BLaER1 treated with 17β-estradiol and CSF1 and Interleukin-3, amounts not matched to agents 10 nM and 100 nM (cell line): Measurements from ENCODE around the gene STAT6.

Experiments
- H3K27ac ChIP-seq, 11 experiments: shearing (Covaris generic); formaldehyde crosslinking; 2 replicates each; pipeline ENCODE4 v1.8.1; 2022
- H3K27me3 ChIP-seq, 11 experiments: shearing (Covaris generic); formaldehyde crosslinking; 2 replicates each; pipeline ENCODE4 v1.8.1; 2022
- H3K36me3 ChIP-seq, 11 experiments: shearing (Covaris generic); formaldehyde crosslinking; 2 replicates each; pipeline ENCODE4 v1.8.1; 2022
- H3K4me1 ChIP-seq, 10 experiments: shearing (Covaris generic); formaldehyde crosslinking; 2 replicates each; pipeline ENCODE4 v1.8.1; 2022
- H3K4me2 ChIP-seq, 11 experiments: shearing (Covaris generic); formaldehyde crosslinking; 2 replicates each; pipeline ENCODE4 v1.8.1; 2022
- H3K4me3 ChIP-seq, 10 experiments: shearing (Covaris generic); formaldehyde crosslinking; 2 replicates each; pipeline ENCODE4 v1.8.1; 2022
- H3K9ac ChIP-seq, 11 experiments: shearing (Covaris generic); formaldehyde crosslinking; 2 replicates each; pipeline ENCODE4 v1.8.1; 2022
- H3K9me3 ChIP-seq, 11 experiments: shearing (Covaris generic); formaldehyde crosslinking; replicated peaks in 1 of 11; 2 replicates each; pipeline ENCODE4 v1.8.1; 2022
- H4K20me1 ChIP-seq, 11 experiments: shearing (Covaris generic); formaldehyde crosslinking; 2 replicates each; pipeline ENCODE4 v1.8.1; 2022
- Cebpa-rat ChIP-seq, 11 experiments: shearing (Covaris generic); IDR thresholded peaks; 2 replicates each; pipeline ENCODE4 v1.8.1; 2022

The STAT6 gene

DNA sequence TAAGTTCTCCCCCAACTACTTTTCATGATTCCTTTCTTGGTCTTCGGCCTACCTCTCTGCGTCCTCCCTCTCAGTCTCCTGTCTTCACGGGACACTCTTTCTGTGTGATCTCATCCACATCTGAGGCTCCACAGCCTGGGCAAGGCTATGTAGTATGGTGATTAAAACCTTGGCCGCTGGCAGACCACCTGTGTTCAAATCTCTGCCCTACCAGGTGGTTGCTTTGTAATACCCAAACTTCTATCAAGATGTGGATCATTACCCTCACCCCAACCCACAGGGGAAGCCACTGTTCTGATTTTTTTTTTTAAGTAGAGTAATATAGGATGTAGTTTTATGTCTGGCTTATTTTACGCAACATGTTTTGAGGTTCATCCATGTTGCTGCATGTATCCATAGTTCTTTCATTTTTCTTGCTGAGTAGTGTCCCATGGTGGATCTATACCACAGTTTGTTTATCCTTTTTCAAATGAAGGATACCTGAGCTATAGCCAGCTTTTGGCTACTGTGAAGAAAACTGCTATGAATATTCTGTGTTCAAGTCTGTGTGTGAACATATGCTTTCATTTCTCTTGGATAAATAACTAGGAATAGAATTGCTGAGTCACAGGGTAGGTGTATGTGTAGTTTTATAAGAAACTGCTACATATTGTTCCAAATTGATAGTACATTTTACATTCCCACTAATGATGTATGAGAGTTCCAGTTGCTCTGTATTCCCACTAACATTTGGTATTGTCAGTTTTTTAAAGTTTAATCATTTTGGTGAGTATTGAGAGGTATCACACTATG is 8.3 kb upstream of the STAT6 start:
- Histone ChIP-seq H3K27ac (peak overlapping the region in 9 of 11 experiments; percentile 40 to 76 (median 64); a peak in 17 of 22 replicates), H3K4me2 (peak overlapping the region in 10 of 11 experiments; percentile 10 to 87 (median 62); a peak in 20 of 22 replicates)

DNA sequence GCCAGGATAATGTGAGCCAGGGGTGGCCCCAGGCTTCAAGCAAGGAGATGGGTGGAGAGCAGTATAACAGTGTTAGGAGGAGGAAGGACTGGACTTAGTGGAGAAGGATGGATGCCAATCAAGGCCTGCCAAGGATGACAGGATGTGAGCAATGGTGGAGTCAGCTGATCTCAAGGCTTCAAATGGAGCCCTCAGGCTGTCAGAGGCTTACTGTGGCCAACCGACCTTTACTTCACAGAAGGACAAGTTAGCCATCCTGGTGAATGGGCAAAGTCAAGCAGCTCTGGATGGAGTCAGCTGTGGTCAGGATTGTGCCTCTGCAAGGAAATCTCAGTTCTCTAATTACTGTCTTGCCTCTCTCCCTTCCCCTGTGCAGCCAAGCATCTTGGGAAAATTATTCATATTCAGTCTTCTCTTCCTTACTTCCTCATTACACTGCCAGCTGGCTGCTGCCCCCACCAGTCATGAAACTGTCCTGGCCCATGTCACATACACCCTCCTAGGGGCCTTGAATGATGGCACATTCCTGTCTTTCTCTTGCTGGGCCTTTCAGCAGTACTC is 7.6 kb upstream of the STAT6 start:
- H3K4me2 ChIP-seq = peak overlapping the region in 10 of 11 experiments; percentile 10 to 87 (median 62); a peak in 19 of 22 replicates
- H3K4me3 ChIP-seq = no peak overlapping the region
- no peak for TF ChIP-seq Cebpa-rat (IDR thresholded peaks at IDR 0.05)
- peak overlapping the region in 5 of 11 experiments; percentile 3 to 47 (median 40); a peak in 7 of 22 replicates for H3K9ac ChIP-seq
- no peaks in the 10 kb centered on the region for H3K27me3 ChIP-seq
- H3K4me1 ChIP-seq = peaks cover 7 to 43% (median 25%) of the 10 kb centered on the region in 10 experiments; a peak in 17 of 20 replicates
- H3K27ac ChIP-seq = peak overlapping the region in 9 of 11 experiments; percentile 40 to 76 (median 64); a peak in 17 of 22 replicates
- H4K20me1 ChIP-seq = no peaks in the 10 kb centered on the region
- no peaks in the 10 kb centered on the region for H3K36me3 ChIP-seq
- peaks cover 0 to 3% (median 0%) of the 10 kb centered on the region in 11 experiments; a peak in 2 of 22 replicates for H3K9me3 ChIP-seq

More for the DNA sequence above, 8.3 kb upstream of the STAT6 start:
- no peak overlapping the region for H3K4me3 ChIP-seq
- H4K20me1 ChIP-seq = no peaks in the 10 kb centered on the region
- H3K9ac ChIP-seq = peak overlapping the region in 4 of 11 experiments; percentile 36 to 47 (median 41); a peak in 7 of 22 replicates
- no peak for TF ChIP-seq Cebpa-rat (IDR thresholded peaks at IDR 0.05)
- no peaks in the 10 kb centered on the region for H3K36me3 ChIP-seq
- H3K9me3 ChIP-seq = peaks cover 0 to 6% (median 0%) of the 10 kb centered on the region in 11 experiments; a peak in 2 of 22 replicates
- H3K27me3 ChIP-seq = peaks cover 0 to under 1% (median 0%) of the 10 kb centered on the region in 11 experiments; a peak in 3 of 22 replicates
- peaks cover 7 to 37% (median 21%) of the 10 kb centered on the region in 10 experiments; a peak in 17 of 20 replicates for H3K4me1 ChIP-seq

DNA sequence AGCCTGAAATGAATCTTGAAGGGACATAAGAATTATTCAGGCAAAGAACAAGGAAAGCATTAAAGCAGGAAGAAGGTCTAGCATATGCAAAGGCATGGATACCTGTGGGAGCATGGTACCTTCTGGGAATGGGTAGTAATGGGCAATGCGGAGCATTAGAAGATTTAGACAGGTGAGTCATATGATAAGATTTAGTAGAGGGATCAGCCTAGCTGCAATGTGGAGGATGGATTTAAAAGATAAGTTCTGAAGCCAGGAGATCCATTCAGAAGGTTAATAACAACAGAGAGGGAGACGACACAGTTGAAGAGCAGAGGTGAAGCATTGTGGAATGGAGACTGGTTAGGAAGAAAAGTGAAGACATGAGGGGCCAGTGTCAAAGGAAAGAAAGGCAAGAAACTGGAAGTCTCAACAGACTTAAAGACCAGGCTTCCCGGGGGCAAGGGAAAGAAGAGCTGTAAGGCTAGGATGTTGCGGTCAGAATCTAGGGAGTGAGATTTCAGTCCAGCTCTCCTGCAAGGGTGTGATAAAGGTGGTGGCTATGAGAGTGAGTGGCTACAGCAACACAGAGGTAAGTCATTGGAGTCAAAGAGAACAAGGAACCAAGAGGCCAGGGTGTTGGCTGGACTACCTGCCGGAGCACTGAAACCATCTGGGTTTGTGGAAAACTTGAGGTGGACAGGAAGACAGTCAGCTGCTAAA is 5.6 kb upstream of the STAT6 start:
- H3K4me2 ChIP-seq = peak overlapping the region in 1 of 11 experiments; percentile 7; a peak in 1 of 22 replicates
- TF ChIP-seq Cebpa-rat (IDR thresholded peaks at IDR 0.05) = no peak
- H3K9ac ChIP-seq = no peak overlapping the region
- H3K36me3 ChIP-seq = no peaks in the 10 kb centered on the region
- H3K4me1 ChIP-seq = peaks cover 15 to 59% (median 40%) of the 10 kb centered on the region in 10 experiments
- no peak overlapping the region for H3K27ac ChIP-seq
- no peaks in the 10 kb centered on the region for H4K20me1 ChIP-seq
- H3K9me3 ChIP-seq = no peaks in the 10 kb centered on the region
- no peak overlapping the region for H3K4me3 ChIP-seq
- no peaks in the 10 kb centered on the region for H3K27me3 ChIP-seq

DNA sequence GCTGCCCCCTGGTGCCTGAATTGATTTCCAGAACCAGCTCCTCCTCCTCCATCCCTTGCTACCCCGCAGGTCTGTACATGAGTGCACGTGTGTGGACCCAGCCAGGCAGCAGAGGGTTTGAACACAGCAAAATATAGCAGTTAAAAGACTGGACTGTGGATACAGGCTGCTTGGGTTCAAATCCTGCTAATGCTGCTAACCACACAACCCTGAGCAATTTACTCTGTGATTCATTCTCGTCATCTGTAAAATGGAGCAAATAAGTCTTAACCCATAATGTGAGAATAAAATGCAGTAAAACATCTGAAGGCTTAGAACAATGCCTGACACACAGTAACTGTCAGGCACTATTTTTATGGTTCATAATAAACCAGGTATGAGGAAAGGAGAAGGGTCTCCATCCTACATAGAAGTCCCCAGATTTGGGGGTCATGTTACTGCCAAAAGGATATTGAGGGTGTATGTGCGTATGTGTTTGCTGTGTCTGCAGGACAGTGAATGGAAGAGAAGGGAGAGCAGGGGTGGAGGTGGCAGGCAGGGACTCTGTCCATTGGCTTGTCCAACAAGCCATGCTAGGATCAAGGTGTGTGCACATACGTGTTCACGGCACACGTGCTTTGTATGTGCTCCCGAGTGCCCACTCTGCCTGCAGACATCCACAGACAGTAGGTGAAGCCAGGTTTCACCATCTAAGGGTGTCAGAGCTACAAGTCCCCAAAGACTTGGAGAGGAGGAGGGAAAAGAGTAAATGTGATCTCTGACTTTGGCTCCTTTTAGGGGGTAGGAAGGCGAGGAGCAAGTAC is 1.5 kb upstream of the STAT6 start:
- peaks cover 32 to 57% (median 46%) of the 10 kb centered on the region in 10 experiments for H3K4me1 ChIP-seq
- peaks cover 6 to 26% (median 25%) of the 10 kb centered on the region in 11 experiments; a peak in 21 of 22 replicates for H4K20me1 ChIP-seq
- no peaks in the 10 kb centered on the region for H3K9me3 ChIP-seq
- peak overlapping the region; percentile 98 to 100 (median 98) for H3K27ac ChIP-seq
- peak overlapping the region; percentile 94 to 100 (median 97) for H3K9ac ChIP-seq
- no peaks in the 10 kb centered on the region for H3K27me3 ChIP-seq
- peak overlapping the region; percentile 93 to 100 (median 96) for H3K4me2 ChIP-seq
- peaks cover 6 to 18% (median 12%) of the 10 kb centered on the region in 11 experiments for H3K36me3 ChIP-seq
- H3K4me3 ChIP-seq = peak overlapping the region; percentile 78 to 99 (median 90); a peak in 19 of 20 replicates
- TF ChIP-seq Cebpa-rat (IDR thresholded peaks at IDR 0.05) = no peak

DNA sequence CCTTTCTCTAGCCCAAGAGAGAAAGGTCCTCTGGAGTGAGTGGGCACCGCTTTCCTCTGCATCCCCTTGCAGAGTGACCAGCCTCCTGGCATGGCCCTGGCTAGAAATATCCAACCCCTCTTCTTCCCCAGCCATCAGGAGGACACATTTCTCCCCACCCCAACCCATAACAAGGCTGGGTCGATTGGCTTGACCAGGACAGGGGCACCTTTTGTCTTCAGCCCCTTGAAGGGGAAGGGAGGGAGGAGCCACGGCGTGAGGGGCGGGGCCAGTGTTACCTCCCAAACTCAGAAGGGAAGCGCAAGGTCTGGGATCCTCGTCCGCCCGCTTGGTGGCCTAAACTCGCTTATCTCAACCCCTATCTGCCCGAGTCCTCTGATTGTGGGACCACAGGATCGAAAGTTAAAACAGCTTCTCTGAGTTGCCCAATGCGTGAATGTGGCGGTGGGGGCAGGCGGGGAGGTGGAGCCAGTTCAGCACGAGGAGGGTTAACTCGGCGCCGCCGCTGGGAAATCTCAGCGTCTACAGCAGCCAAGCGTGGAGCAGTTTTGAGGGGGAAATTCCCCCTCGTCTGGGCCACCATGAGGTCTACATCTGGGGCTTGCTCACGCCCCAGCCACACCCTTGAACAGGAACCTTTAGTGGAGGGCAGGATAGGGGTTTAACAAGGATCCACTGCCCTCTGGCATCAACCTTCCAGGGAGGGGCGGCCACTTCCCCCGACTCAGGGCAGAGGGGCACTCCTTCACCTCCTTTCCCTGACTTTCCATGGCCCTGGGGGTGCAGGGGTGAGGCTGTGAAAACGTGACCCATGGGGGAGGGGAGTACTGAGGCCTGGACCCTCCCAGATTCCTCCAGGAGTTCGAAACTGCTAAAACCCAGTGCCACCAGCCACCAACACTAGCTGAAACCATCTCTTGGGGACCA is 795 bp downstream of the STAT6 start:
- H3K36me3 ChIP-seq = peaks cover 29 to 41% (median 35%) of the 10 kb centered on the region in 11 experiments
- H3K27ac ChIP-seq = peak overlapping the region; percentile 98 to 100 (median 98)
- H3K27me3 ChIP-seq = no peaks in the 10 kb centered on the region
- H3K9ac ChIP-seq = peak overlapping the region; percentile 94 to 100 (median 97)
- H3K4me3 ChIP-seq = peak overlapping the region; percentile 78 to 99 (median 90)
- H4K20me1 ChIP-seq = peaks cover 6 to 49% (median 48%) of the 10 kb centered on the region in 11 experiments; a peak in 21 of 22 replicates
- peak overlapping the region; percentile 93 to 100 (median 96) for H3K4me2 ChIP-seq
- H3K4me1 ChIP-seq = peaks cover 35 to 72% (median 60%) of the 10 kb centered on the region in 10 experiments
- no peaks in the 10 kb centered on the region for H3K9me3 ChIP-seq
- TF ChIP-seq Cebpa-rat (IDR thresholded peaks at IDR 0.05) = peak in 8 of 11 experiments; percentile 21 to 64 (median 54); a peak in 7 of 22 replicates

DNA sequence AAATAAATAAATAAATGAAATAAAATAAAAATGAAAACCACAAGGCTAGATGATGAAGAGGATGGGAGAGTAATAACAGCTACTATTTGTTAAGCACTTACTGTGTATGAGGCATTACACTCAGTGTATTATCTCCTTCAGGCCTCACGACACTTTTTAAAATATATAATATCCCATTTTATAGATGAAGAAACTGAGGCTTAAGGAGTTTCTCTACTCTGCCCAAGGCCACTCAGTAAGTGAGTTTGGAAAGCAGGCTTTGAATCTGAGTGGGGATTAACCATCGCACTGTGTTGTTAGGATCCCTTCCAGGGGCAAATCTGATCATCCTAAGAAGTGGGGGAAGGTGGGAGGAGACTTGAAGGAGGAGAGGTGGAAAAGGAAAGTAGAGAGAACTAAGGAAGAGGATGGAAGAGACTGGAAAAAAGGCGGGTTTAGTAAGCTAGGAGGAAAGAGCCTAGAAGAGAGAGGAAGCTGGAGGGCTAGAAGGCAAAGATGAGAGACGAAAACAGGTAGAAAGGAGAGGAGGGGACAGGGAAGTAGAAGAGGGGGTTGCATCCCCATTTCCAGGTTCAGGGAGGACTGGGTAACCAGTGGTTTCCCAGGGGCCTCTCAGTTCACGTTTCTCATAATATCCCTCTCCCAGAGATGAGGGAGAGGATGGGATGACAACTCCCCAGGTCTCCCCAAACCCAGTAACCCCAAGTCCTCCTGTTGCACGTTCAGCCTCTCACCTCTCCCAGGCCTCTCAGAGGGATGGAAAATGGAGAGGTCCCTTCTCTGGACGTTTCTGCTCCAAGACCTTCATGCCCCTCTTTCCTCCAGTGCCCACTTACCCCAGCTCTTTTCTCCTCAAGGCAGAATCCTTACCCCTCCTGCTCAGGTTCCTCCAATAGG is 1.7 kb downstream of the STAT6 start:
- Histone ChIP-seq H3K9ac (peak overlapping the region; percentile 94 to 100 (median 97)), H4K20me1 (peaks cover 6 to 58% (median 56%) of the 10 kb centered on the region in 11 experiments; a peak in 21 of 22 replicates), H3K4me2 (peak overlapping the region; percentile 93 to 100 (median 96)), H3K27me3 (no peaks in the 10 kb centered on the region), H3K27ac (peak overlapping the region in 10 of 11 experiments; percentile 98 to 100 (median 98); a peak in 20 of 22 replicates), H3K4me3 (peak overlapping the region; percentile 78 to 99 (median 90)), H3K36me3 (peaks cover 38 to 50% (median 44%) of the 10 kb centered on the region in 11 experiments), H3K9me3 (no peaks in the 10 kb centered on the region), H3K4me1 (peaks cover 35 to 81% (median 69%) of the 10 kb centered on the region in 10 experiments)
- no peak for TF ChIP-seq Cebpa-rat (IDR thresholded peaks at IDR 0.05)
